Breast epithelium (tissue), 3 donors: ENCODE measurements around the gene LEPROT.

Source experiments
- CTCF ChIP-seq, 3 donors: fragments of 450-650 bp; IDR thresholded peaks; one replicate each; pipeline ENCODE4 v1.5.1; 2016 to 2017; ENCODE audit warnings: antibody characterized with exemption in 3 of 3, mild to moderate bottlenecking in 3 of 3, moderate library complexity in 3 of 3
- POLR2A ChIP-seq: fragments of 450-650 bp; IDR thresholded peaks from one replicate; pipeline ENCODE4 v1.6.1; 2016; ENCODE audit warnings: antibody characterized with exemption, mild to moderate bottlenecking, moderate library complexity

- TF ChIP-seq CTCF (IDR thresholded peaks at IDR 0.05) = no peak
- TF ChIP-seq POLR2A = no peak
Observed at GRCh38 chr1:65441464-65441863, 21.0 kb downstream of the LEPROT start.
